Adrenal gland (tissue), 12 donors: ENCODE results near the gene COQ9. TPM values are rescaled to one million over a fixed set of nuclear protein-coding genes. Genes with fewer than 3 reads are reported as not detected.

ENCODE experiments used
- DNase-seq, 7 donors: peaks; one replicate each; pipeline ENCODE4 v3.0.0-alpha.2; 2019 to 2020
- H3K27ac ChIP-seq, 5 donors: fragments of 200-600 bp; sonication (generic) in 4 of 5; 1 replicate in 3 of 5; 2 replicates in 2 of 5; pipeline versions ENCODE4 v1.5.1 to v1.8.0; 2016 to 2020; ENCODE audit warnings: mild to moderate bottlenecking in 1 of 5
- H3K27me3 ChIP-seq: fragments of 200-600 bp; 2 replicates; pipeline ENCODE4 v1.8.0; 2021
- H3K36me3 ChIP-seq, 2 donors: fragments of 200-600 bp; replicated peaks in 1 of 2; 1 replicate in 1 of 2; 2 replicates in 1 of 2; pipeline versions ENCODE4 v1.5.1 to v1.8.0; 2018 to 2022
- H3K4me1 ChIP-seq, 2 donors: fragments of 200-600 bp; replicated peaks in 1 of 2; 1 replicate in 1 of 2; 2 replicates in 1 of 2; pipeline versions ENCODE4 v1.5.1 to v1.8.0; 2018 to 2021
- H3K4me3 ChIP-seq, 4 donors: fragments of 200-600 bp; sonication (generic) in 3 of 4; one replicate each; pipeline ENCODE4 v1.5.1; 2016 to 2018
- H3K9me3 ChIP-seq, 3 donors: fragments of 200-600 bp; sonication (generic) in 1 of 3; replicated peaks in 1 of 3; 1 replicate in 2 of 3; 2 replicates in 1 of 3; pipeline versions ENCODE4 v1.5.1 to v1.8.0; 2016 to 2021
- CTCF ChIP-seq, 6 experiments: fragments of 450-650 bp in 4 of 6; fragments of 200-600 bp in 2 of 6; sonication (generic) in 1 of 6; IDR thresholded peaks; 1 replicate in 5 of 6; 2 replicates in 1 of 6; pipeline versions ENCODE4 v1.5.1 to v1.8.0; 2016 to 2021; ENCODE audit warnings: antibody characterized with exemption in 6 of 6, mild to moderate bottlenecking in 2 of 6, moderate library complexity in 1 of 6
- POLR2A ChIP-seq, 2 donors: fragments of 450-650 bp; IDR thresholded peaks; one replicate each; pipeline ENCODE4 v1.6.1; 2017; ENCODE audit warnings: antibody characterized with exemption in 2 of 2, mild to moderate bottlenecking in 2 of 2, moderate library complexity in 1 of 2
- WGBS, 4 donors: extraction: QIAGEN DNeasy Blood & Tissue Kit in 2 of 4; methylation state at CpG; one replicate each; pipeline versions ENCODE4 v1.1.5 to v1.1.7; 2013 to 2017; 5-methylcytosine and 5-hydroxymethylcytosine counted together
- intact Hi-C, 2 donors: fragments of 100-400 bp; cut with DNase I; formaldehyde crosslinking; loops; one replicate each; pipeline versions ENCODE4 v1.14.1 to v1.15.0; 2022 to 2023
- polyA plus RNA-seq, 3 donors: library from polyadenylated mRNA; stranded (reverse); fragments of 200-250 nt in 2 of 3; fragments of 350-450 nt in 1 of 3; fragmentation: Illumina TruSeq in 1 of 3; extraction: RNeasy Lipid Tissue Mini Kit (QIAGEN cat#74804) in 1 of 3; gene quantifications; one replicate each; pipeline ENCODE4 v1.2.3, GENCODE V29; 2013 to 2014
- total RNA-seq, 9 donors: library from RNA; depleted of rRNA in 4 of 9; stranded (reverse); fragments of >200 nt in 4 of 9; fragments of 120-200 nt in 1 of 9; fragmentation: NEBNext Ultra II Directional in 1 of 9; extraction: Animal tissue kit (Norgen Biotek cat#: 25700) in 1 of 9; gene quantifications; one replicate each; pipeline versions ENCODE4 v1.1.0 to v1.2.4, GENCODE V29; 2013 to 2023
- donor health status: healthy with polysubstance abuse.
- donor health status: Bipolar disorder and iron deficiency.
- donor health status: DM: yes; HTN: yes; CAD: no.
- donor health status: DM: no; HTN: no; CAD: no.
- donor health status: DM: no; HTN: no; CAD: no.
- donor health status: DM: yes; HTN: yes; CAD: no.

COQ9 gene
- total and polyA plus RNA-seq, 12 donors, result 60.9 to 277 (median 88.6) TPM

- peak within 1 kb of the TSS in 3 of 5 donors; percentile 72 to 91 (median 74) for H3K27ac ChIP-seq
- peak; percentile 85 to 99 (median 94) for TF ChIP-seq CTCF (IDR thresholded peaks at IDR 0.05)
- TF ChIP-seq POLR2A (IDR thresholded peaks at IDR 0.05), result peak; percentile 86 to 93
- 1% methylated on average over 31 to 47 of the region's 47 CpGs for WGBS, 4 donors
Observed at GRCh38 chr16:57462209-57462977, 15.1 kb downstream of the COQ9 start, which contains the start of gene POLR2C. Gene POLR2C, plus strand, starts transcription at chr16:57462679. Its CDS starts 46 bp downstream, at chr16:57462725.

DNA sequence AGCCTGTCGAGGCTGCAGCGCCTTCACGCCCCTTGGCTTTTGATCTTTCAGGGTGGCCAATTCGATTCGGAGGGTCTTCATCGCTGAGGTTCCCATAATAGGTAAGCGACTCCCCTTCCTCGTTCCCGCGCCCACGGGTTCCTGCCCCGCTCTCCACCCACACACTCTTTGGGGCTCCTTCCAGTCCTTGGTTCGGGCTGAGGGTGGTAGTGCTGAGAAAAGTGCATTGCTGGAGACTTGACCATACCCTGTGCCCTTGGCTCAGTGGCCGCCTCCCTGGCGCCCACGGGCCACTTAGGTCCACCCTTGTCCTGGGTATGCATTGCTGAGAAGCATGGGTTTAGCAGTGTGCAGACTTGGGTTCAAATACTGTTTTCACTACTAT lies 15.7 kb downstream of the COQ9 start:
- intact Hi-C loops, result no loop called here
- H3K4me1 ChIP-seq, result peaks cover 6 to 24% of the 10 kb centered on the region in 2 donors
- peak overlapping the region in 3 of 5 donors; percentile 72 to 91 (median 74) for H3K27ac ChIP-seq
- WGBS, 4 donors, result 0 to 1% (median 1%) methylated on average over 12 to 16 of the region's 16 CpGs
- no peak for TF ChIP-seq CTCF (IDR thresholded peaks at IDR 0.05)
- no peak for TF ChIP-seq POLR2A (IDR thresholded peaks at IDR 0.05)
- H3K9me3 ChIP-seq, result no peaks in the 10 kb centered on the region
- H3K36me3 ChIP-seq, result peaks cover 0 to 72% of the 10 kb centered on the region in 2 donors
- H3K4me3 ChIP-seq, result peak overlapping the region; percentile 35 to 97 (median 62)
- no peak for DNase-seq
- no peaks in the 10 kb centered on the region for H3K27me3 ChIP-seq

More at GRCh38 chr16:57462209-57462977, 15.1 kb downstream of the COQ9 start, which contains the start of gene POLR2C:
- peak; percentile 85 to 95 (median 89) for DNase-seq
- Histone ChIP-seq H3K27me3 (no peaks in the 10 kb centered on the region), H3K36me3 (peaks cover 0 to 72% of the 10 kb centered on the region in 2 donors), H3K4me3 (peak within 1 kb of the TSS; percentile 35 to 97 (median 62)), H3K9me3 (no peaks in the 10 kb centered on the region), H3K4me1 (peaks cover 6 to 24% of the 10 kb centered on the region in 2 donors)
- intact Hi-C loops, result no loop called here

- peak in 1 of 7 donors; percentile 13 for DNase-seq
- Histone ChIP-seq H3K4me3 (no peak overlapping the region), H3K4me1 (peaks cover 6 to 24% of the 10 kb centered on the region in 2 donors), H3K27ac (no peak overlapping the region), H3K27me3 (no peaks in the 10 kb centered on the region), H3K36me3 (peaks cover 0 to 72% of the 10 kb centered on the region in 2 donors), H3K9me3 (no peaks in the 10 kb centered on the region)
- intact Hi-C loops, result no loop called here
- TF ChIP-seq CTCF (IDR thresholded peaks at IDR 0.05) (no peak), POLR2A (IDR thresholded peaks at IDR 0.05) (no peak)
- WGBS, 4 donors, result 79 to 97% (median 91%) methylated on average over 2 of the region's 2 CpGs
Observed at GRCh38 chr16:57464523-57464922, 17.2 kb downstream of the COQ9 start.

- Histone ChIP-seq H3K27ac (no peak overlapping the region), H3K27me3 (no peaks in the 10 kb centered on the region), H3K4me1 (peaks cover 16 to 44% of the 10 kb centered on the region in 2 donors), H3K9me3 (no peaks in the 10 kb centered on the region), H3K36me3 (peaks cover 0 to 91% of the 10 kb centered on the region in 2 donors), H3K4me3 (no peak overlapping the region)
- TF ChIP-seq POLR2A (IDR thresholded peaks at IDR 0.05), result no peak
- TF ChIP-seq CTCF (IDR thresholded peaks at IDR 0.05), result no peak
- WGBS, 4 donors, result 85 to 92% (median 90%) methylated on average over 2 of the region's 2 CpGs
- intact Hi-C loops, result no loop called here
- DNase-seq, result no peak
Observed at GRCh38 chr16:57468346-57468745, 21.1 kb downstream of the COQ9 start.
